ENCODE results near the gene MKX. TPM values are rescaled to one million over a fixed set of nuclear protein-coding genes. Genes with fewer than 3 reads are reported as not detected.

The MKX gene
- total and polyA plus RNA-seq, 9 of the 15 experiments (the other 6 are each of a cell fraction or from before 2014, with no cell fraction given) = 0.07 TPM; not detected in 7

DNA sequence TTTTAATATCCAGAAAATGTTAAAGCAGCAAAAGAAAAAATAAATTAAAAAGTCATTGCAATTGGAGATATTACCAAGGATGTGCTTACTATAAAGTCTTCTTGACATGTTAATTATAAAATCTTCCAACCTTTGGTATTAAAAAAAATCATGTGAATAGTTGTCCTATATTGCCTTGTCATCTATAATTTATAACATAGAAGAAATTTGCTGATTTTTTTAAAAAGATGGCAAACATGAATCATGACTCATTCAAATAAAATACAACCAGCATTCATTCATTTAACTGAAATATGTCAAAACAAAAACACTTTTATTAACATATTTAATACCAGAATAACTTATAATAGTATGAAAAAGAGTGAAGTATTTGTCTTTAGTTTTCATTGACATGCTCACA, 72.6 kb downstream of the MKX start:
- no peak overlapping the region for H3K27ac ChIP-seq (ENCODE audit: extremely low read depth, low read depth, low read length)
- no peak for DNase-seq (ENCODE audit: extremely low read depth in 1 of 4, low spot score in 3 of 4)
- POLR2A ChIA-PET = no interaction called here
- no peak overlapping the region for H2AFZ ChIP-seq (ENCODE audit: low read depth, low read length)
- H3K36me3 ChIP-seq (ENCODE audit: control insufficient read depth, insufficient read depth, low read length) = no peaks in the 10 kb centered on the region
- no peaks in the 10 kb centered on the region for H4K20me1 ChIP-seq (replicated peaks; ENCODE audit: control insufficient read depth, insufficient read depth, low read length)
- CTCF ChIA-PET (ENCODE audit: low intra/inter-chr PET ratio) = interaction anchor here (0.7 kb wide), 1 partner anchor 27 kb away, joined by 3 read pairs; no protein-coding TSS in a partner anchor
- in situ Hi-C loops (cut with MboI) = no loop called here
- no peak overlapping the region for H3K4me2 ChIP-seq (ENCODE audit: insufficient read depth, low read length)
- no peaks in the 10 kb centered on the region for H3K79me2 ChIP-seq (ENCODE audit: control insufficient read depth, insufficient read depth, low read length)
- H3K4me1 ChIP-seq (replicated peaks in 1 of 2; ENCODE audit: control insufficient read depth in 2 of 2, insufficient read depth in 2 of 2, low read length in 2 of 2) = no peaks in the 10 kb centered on the region
- no peak for ATAC-seq
- FAIRE-seq = no peak
- peaks cover 3 to 5% of the 10 kb centered on the region in 2 experiments; a peak in 2 of 5 replicates for H3K27me3 ChIP-seq (ENCODE audit: control insufficient read depth in 2 of 2, insufficient read depth in 2 of 2, low read length in 2 of 2)
- no peak for TF ChIP-seq ZFX (CRISPR knock-in tag; IDR thresholded peaks at IDR 0.05)
- no peak for TF ChIP-seq NFIX (CRISPR knock-in tag; IDR thresholded peaks at IDR 0.05; ENCODE audit: low read depth)
- no peak for TF ChIP-seq ZBTB1 (CRISPR knock-in tag; IDR thresholded peaks at IDR 0.05; ENCODE audit: borderline replicate concordance, low read depth)
- peak; percentile 74 for TF ChIP-seq ZNF316 (IDR thresholded peaks at IDR 0.05)
- TF ChIP-seq MAFG (tag; conservative IDR thresholded peaks at IDR 0.05) = 0 out of 2 replicates have a peak, but pooled peaks have one; percentile 28
- TF ChIP-seq, protein P1, sequence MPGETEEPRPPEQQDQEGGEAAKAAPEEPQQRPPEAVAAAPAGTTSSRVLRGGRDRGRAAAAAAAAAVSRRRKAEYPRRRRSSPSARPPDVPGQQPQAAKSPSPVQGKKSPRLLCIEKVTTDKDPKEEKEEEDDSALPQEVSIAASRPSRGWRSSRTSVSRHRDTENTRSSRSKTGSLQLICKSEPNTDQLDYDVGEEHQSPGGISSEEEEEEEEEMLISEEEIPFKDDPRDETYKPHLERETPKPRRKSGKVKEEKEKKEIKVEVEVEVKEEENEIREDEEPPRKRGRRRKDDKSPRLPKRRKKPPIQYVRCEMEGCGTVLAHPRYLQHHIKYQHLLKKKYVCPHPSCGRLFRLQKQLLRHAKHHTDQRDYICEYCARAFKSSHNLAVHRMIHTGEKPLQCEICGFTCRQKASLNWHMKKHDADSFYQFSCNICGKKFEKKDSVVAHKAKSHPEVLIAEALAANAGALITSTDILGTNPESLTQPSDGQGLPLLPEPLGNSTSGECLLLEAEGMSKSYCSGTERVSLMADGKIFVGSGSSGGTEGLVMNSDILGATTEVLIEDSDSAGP (CRISPR knock-in tag; IDR thresholded peaks at IDR 0.05) = no peak
- intact Hi-C loops (cut with micrococcal nuclease) = no loop called here
- H3K9ac ChIP-seq (ENCODE audit: insufficient read depth in 1 of 2, low read depth in 2 of 2, low read length in 2 of 2) = no peak overlapping the region
- no TSS peak for BruUV-seq (replicated peaks)
- H3K4me3 ChIP-seq = no peak overlapping the region
- H3K9me3 ChIP-seq (replicated peaks; ENCODE audit: control insufficient read depth, insufficient read depth, low read depth, low read length) = no peaks in the 10 kb centered on the region
- H3K9me1 ChIP-seq (ENCODE audit: control insufficient read depth, insufficient read depth, low read length) = no peaks in the 10 kb centered on the region
